Measurements from ENCODE around the gene TMEM132D. TPM values are rescaled to one million over a fixed set of nuclear protein-coding genes. Genes with fewer than 3 reads are reported as not detected.

Gene TMEM132D
- polyA plus RNA-seq, 1 donor, result 1.2 TPM

GRCh38 chr12:129720618-129721017, 183.2 kb downstream of the TMEM132D start:
- no peak for DNase-seq

- DNase-seq, result no peak
Measured at GRCh38 chr12:129719416-129719815, 184.4 kb downstream of the TMEM132D start.

DNA sequence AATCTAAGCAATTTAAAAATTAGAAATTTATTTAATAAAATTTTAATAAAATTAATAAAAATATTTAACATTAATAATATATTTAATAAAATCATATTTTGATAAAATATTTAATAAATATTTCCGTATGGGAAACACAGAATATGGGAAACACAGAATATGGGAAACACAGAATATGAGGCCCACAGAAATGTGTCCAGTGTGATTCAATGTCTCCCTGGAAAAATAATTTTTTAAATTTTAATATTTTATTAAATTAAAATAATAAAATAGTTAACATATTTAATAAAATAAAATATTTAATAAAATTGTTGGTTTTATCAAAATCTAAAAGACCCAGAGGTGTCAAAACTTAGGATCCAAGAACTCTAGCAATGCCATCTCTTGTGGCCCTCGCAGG, 186.4 kb downstream of the TMEM132D start:
- no peak for DNase-seq

DNA sequence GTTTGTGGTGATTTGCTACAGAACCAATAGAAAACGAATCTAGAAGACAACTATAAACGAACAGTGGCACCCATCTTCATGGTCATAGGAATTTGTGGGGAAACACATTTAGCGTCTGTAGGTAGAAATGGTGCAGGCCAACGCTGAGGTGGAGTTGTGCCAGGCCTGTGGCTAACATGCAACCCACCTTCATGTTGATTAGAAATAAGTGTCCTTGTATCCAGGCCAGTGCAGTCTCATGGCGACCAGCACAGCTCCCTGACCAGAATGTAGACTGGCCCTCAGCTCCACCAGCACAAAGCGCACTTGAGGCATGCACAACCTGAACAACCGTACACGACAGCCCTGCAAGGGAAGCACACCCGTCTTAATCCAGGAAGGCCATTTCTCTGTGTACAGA, 187.0 kb downstream of the TMEM132D start:
- DNase-seq, result no peak

- no peak for DNase-seq
Measured at GRCh38 chr12:129706716-129707115, 197.1 kb downstream of the TMEM132D start.

- DNase-seq, result no peak
Measured at GRCh38 chr12:129704232-129704830, 199.5 kb downstream of the TMEM132D start.

- peak; percentile 14 for DNase-seq
Measured at GRCh38 chr12:129701631-129702101, 202.2 kb downstream of the TMEM132D start.

DNA sequence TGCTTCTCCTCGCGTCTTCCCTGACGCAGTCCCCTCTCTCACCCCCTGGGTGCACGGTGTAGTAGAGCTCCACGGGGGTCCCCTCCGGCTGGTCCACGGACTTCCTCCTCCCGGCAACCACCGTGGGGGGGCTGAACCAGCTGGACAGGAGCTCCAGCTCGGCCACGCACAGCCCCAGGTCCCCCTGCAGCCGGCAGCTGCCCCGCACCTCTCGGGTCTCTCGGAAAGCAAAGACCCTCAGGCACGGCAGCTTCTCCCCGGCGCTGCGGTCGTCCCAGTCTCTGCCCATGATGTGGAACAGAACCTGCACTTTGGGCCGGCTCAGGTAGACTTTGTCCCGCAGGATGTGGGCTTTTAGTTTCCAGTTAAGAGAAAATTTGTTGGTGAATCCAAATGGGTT, 203.8 kb downstream of the TMEM132D start:
- DNase-seq, result no peak

DNA sequence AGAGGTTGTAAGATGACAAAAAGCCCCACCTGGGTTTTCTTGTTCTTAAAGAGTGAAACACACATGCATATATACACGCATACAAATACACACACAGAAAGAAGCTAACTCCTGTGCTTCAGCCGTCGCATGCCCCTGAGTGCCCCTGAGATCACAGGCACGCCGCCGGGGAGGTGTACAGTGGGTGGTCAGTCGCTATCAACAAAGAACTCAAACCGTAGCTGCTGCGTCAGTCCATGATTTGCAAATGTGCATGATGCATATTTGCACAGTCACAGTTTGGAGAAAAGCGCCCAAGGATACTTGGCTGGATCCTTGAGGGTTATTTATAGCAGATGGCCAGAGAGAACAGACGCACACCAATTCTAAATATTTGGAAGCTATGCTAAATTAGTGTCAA, 206.9 kb downstream of the TMEM132D start:
- DNase-seq, result peak; percentile 29

DNA sequence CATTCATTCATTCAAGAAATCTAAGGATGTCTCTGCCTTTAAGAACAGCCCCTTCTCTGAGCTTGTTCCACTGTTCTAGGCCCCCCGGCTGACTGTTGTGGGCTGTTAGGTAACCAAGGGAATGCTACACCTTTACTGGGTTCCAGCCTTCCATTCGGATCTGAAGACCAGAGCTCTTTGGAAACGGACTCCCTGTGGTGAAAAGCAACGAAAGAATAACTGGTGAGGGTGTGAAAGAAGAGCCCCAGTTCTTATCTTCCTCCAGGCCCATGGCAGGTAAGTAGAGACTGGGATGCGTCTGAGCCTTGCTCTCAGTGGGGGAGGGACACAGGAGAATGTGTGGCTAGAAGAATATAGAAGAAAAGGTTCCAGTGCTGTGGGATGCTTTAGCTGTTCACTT, 207.4 kb downstream of the TMEM132D start:
- DNase-seq, result no peak

DNA sequence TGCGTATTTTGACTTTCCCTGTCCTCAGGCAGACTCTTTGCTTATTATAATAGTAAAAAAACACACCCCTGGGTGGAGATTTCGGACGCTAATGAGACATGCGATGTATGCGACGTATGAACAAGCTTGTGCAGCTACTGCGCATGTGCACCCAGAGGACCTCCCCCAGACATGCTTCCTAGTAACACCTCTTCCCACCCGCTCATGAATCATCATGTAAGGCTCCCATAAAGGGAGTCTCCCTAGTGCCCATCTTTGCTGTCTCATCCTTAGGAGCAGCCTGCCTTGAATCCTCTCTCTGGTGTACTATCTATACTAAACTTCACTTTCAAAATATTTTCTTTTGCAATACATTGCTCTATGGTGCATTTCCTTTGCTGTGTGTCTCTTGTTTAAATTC, 210.1 kb downstream of the TMEM132D start:
- DNase-seq, result no peak

DNA sequence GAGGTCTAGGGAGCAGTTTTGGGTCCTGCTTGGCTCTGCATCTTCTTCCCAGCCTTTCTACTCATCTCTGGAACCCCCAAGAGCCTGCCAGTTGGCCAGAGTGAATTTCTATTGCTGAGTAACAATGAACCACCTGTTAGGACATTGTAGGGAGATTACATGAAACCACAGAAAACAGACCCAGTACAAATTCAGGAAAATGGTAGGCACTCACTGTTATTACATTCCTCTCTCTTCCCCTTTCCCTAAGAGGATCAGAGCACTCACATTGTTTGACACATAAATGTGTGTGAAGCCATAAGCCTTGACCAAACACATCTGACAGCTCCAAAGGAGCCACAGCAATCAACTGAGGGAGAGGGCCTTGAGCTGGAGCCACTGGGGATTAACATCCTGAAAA, 216.1 kb downstream of the TMEM132D start:
- no peak for DNase-seq

DNA sequence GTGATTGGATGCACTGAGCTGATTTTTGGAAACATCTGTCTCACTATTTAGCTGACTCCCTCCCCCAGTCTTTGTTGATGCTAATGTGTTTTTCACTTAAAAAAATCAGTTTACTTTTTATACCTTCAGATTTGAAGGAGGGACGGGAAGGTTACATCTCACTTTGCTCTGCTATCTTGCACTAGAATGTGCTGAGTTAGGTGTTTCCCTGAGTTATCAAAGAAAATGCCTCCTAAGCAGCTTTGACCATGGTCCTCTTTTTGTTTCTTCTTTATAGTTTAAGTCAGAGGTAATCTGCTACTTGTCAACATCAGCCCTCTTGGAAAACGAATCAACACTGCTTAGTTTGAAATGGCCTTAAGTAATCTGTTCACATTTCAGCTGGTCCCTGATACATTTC, 222.0 kb downstream of the TMEM132D start:
- no peak for DNase-seq

- no peak for DNase-seq
Measured at GRCh38 chr12:129681151-129681550, 222.7 kb downstream of the TMEM132D start.

DNA sequence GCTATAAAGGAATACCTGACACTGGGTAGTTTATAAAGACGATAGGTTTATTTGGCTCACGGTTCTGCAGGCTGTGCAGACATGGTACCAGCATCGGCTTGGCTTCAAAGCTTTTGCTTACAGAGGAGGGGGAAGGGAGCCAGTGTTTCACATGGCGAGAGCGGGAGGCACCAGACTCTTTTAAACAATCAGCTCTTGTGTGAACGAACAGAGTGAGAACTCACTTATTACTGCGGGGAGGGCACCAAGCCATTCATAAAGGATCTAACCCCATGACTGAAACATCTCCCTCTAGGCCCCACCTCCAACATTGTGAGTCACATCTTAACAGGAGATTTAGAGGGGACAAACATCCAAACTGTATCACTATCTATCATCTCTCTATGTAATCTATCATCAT, 227.4 kb downstream of the TMEM132D start:
- no peak for DNase-seq

DNA sequence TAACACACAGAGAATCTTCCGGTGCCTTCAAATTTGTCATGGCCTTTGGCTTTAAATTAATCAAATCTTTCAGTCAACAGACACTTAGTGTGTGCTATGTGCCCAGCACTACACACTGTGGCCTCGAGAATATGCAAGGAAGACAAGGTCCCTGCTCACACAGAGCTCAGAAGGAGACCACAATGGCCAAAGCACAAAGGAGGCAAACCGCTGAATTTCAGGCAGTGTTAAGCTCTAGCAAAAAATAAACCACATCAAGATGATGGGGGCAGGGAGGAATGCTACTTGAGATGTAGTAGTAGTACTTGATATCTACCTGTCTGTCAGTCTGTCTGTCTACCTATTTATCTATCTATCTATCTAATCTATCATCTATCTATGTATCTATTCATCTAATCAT, 227.9 kb downstream of the TMEM132D start:
- no peak for DNase-seq

DNA sequence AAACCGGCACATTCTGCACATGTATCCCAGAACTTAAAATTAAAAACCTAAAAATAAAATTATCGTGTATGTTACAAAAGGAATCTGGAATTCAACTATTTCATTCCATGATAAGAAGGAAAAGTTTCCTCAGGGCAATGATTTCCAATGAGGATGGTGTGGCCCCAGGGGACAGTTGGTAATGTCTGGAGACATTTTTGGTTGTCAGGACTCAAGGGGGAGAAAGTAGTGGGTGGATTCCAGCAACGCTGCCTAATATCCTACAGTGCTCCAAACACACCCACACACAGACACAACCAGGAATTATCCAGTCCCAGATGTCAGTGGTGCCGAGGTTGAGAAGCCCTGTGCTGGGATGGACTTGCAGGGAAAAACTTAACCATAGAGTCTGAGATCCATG, 228.3 kb downstream of the TMEM132D start:
- DNase-seq, result no peak

DNA sequence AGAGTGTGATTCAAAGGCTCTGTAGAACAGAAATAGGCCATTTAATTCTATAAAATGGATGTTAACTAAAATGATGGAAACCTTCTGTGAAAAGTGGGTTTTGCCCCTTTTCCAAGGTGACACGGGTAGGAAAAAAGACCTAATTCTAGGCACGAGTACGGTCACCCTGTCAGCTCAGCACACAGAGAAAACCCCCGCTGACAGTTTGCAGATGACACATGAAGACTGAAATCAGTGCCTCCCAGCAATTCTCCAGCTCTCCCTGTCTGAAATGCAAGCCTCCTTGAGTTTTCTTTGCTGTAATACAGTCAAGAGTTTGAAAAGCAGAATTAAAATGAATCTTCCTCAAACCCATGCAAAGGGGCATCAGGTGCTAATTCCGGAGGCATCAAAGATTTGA, 230.0 kb downstream of the TMEM132D start:
- no peak for DNase-seq

GRCh38 chr12:129672110-129672509, 231.7 kb downstream of the TMEM132D start:
- DNase-seq, result no peak

GRCh38 chr12:129670256-129670920, 233.4 kb downstream of the TMEM132D start:
- no peak for DNase-seq

DNA sequence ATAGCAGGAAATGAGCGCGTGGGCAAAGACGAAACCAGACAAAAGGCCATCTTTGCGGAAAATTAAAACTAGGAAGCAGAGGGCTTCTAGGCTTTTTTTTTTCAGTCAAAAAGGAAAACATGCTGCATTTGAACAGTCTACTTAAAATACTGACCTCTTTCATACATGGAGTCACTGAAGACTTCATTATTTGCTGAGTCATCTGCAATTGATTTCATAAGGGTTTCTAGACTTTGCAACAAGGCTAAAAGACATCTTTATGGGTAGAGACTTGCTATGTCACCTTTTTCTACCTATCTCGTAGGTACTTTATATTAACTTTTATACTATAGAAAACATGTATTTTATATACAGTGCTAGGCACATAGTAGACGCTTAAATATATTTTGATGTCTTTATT, 238.4 kb downstream of the TMEM132D start:
- no peak for DNase-seq

GRCh38 chr12:129662234-129662633, 241.6 kb downstream of the TMEM132D start:
- DNase-seq, result no peak

DNA sequence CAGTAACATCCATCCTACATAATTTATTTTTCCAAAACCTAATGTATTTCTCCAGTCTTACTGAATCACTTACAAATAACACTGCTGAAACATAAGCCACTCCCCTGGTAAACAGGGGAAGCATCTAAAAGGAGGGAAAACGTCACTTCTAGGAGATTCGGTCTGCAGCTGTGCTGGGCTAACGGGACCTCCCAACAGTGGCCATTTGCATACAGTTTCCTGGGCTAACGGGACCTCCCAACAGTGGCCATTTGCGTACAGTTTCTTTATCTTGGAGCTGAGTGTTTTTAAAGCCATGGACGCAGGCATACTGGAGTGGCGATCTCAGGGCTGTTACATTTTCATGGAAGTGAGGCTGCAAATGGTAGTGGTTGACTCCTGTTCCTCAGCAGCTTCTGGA, 242.9 kb downstream of the TMEM132D start:
- no peak for DNase-seq

DNA sequence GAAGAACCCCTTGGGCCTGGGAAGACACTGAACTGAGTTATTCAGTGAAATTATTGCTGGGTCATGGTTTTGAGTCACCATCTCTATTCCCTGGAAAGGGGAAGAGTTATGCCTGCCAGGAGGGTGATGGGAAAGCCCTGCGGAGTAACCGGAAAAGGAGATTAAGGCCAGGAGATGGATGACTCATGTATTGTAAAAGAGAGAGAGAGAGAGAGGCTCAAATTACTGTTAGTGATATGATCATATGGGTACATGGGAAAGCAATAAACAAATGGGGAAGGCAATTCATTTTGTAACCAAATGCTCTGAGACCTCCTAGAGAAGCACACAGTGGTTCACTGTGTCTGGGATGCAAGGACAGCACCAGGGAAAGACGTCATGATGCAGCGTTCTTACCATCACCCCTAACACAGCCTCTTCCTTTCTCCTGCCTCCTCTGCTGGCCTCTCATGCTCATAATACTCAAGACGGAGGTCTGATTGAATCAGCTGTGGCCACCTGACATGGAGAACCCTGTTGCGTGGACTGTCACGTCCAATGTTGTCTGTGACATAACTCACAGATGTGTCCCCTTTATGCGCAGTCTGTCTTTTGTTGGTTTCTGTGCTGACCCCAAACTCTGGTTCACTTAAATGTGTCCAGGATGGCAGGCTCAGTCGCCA, 243.7 kb downstream of the TMEM132D start:
- no peak for DNase-seq
